Stimulated activated CD4-positive, alpha-beta T cell treated with anti-CD3 and anti-CD28 coated beads, TNF-alpha, amount 100 ng/mL, for 1 hour (primary cell): Measurements from ENCODE around the gene ZBTB8A.

Experiments used
- DNase-seq, 3 donors: peaks; one replicate each; pipeline ENCODE4 v3.0.0-alpha.2; 2020; ENCODE audit warnings: low read depth in 3 of 3, low spot score in 1 of 3

ZBTB8A gene

GRCh38 chr1:32652244-32652962 lies 113.2 kb downstream of the ZBTB8A start:
- no peak for DNase-seq
